ENCODE data around the gene KISS1R. TPM values are rescaled to one million over a fixed set of nuclear protein-coding genes. Genes with fewer than 3 reads are reported as not detected.

The KISS1R gene
- total RNA-seq, 4 donors from 2014 or later = 0.29 TPM; not detected in 3

GRCh38 chr19:884420-885211 lies 32.5 kb upstream of the KISS1R start:
- no peak overlapping the region for H3K27ac ChIP-seq
- H3K9me3 ChIP-seq = no peaks in the 10 kb centered on the region
- no peaks in the 10 kb centered on the region for H3K27me3 ChIP-seq
- H3K4me1 ChIP-seq = no peaks in the 10 kb centered on the region
- DNase-seq (ENCODE audit: low spot score in 2 of 2) = no peak
- H3K36me3 ChIP-seq = peaks cover 91% of the 10 kb centered on the region
- H3K4me3 ChIP-seq = no peak overlapping the region
- WGBS = 97% methylated on average over 27 of the region's 51 CpGs
- no peak for TF ChIP-seq EP300 (IDR thresholded peaks at IDR 0.05)
- no peak for TF ChIP-seq POLR2AphosphoS5 (IDR thresholded peaks at IDR 0.05)
- no peak for TF ChIP-seq CTCF (IDR thresholded peaks at IDR 0.05)
- no peak for TF ChIP-seq POLR2A (IDR thresholded peaks at IDR 0.05)

- H3K4me3 ChIP-seq = no peak overlapping the region
- peaks cover 90% of the 10 kb centered on the region for H3K36me3 ChIP-seq
- no peak for DNase-seq (ENCODE audit: low spot score in 2 of 2)
- TF ChIP-seq POLR2AphosphoS5 (IDR thresholded peaks at IDR 0.05) (no peak), CTCF (IDR thresholded peaks at IDR 0.05) (no peak), POLR2A (IDR thresholded peaks at IDR 0.05) (no peak), EP300 (IDR thresholded peaks at IDR 0.05) (no peak)
- no peaks in the 10 kb centered on the region for H3K4me1 ChIP-seq
- no peaks in the 10 kb centered on the region for H3K9me3 ChIP-seq
- H3K27me3 ChIP-seq = no peaks in the 10 kb centered on the region
- 89% methylated on average over 64 of the region's 64 CpGs for WGBS
- no peak overlapping the region for H3K27ac ChIP-seq
Measured at GRCh38 chr19:885536-886224, 31.5 kb upstream of the KISS1R start.

GRCh38 chr19:887072-887471 lies 30.1 kb upstream of the KISS1R start:
- Histone ChIP-seq H3K9me3 (no peaks in the 10 kb centered on the region), H3K27me3 (no peaks in the 10 kb centered on the region), H3K36me3 (peaks cover 76% of the 10 kb centered on the region), H3K27ac (no peak overlapping the region), H3K4me3 (no peak overlapping the region), H3K4me1 (peaks cover 11% of the 10 kb centered on the region)
- no peak for DNase-seq (ENCODE audit: low spot score in 2 of 2)
- TF ChIP-seq POLR2A (IDR thresholded peaks at IDR 0.05) = no peak
- TF ChIP-seq POLR2AphosphoS5 (IDR thresholded peaks at IDR 0.05) = no peak
- 86% methylated on average over 16 of the region's 16 CpGs for WGBS

- no peak for DNase-seq (ENCODE audit: low spot score in 2 of 2)
- Histone ChIP-seq H3K27me3 (no peaks in the 10 kb centered on the region), H3K27ac (no peak overlapping the region), H3K4me1 (peaks cover 16% of the 10 kb centered on the region), H3K36me3 (peaks cover 71% of the 10 kb centered on the region), H3K9me3 (no peaks in the 10 kb centered on the region), H3K4me3 (no peak overlapping the region)
- WGBS = 88% methylated on average over 10 of the region's 10 CpGs
- no peak for TF ChIP-seq EP300 (IDR thresholded peaks at IDR 0.05)
- TF ChIP-seq POLR2A (IDR thresholded peaks at IDR 0.05) = no peak
- no peak for TF ChIP-seq CTCF (IDR thresholded peaks at IDR 0.05)
- no peak for TF ChIP-seq POLR2AphosphoS5 (IDR thresholded peaks at IDR 0.05)
Measured at GRCh38 chr19:887599-887998, 29.5 kb upstream of the KISS1R start.

GRCh38 chr19:888581-889385 lies 28.4 kb upstream of the KISS1R start:
- Histone ChIP-seq H3K36me3 (peaks cover 60% of the 10 kb centered on the region), H3K27ac (no peak overlapping the region), H3K27me3 (no peaks in the 10 kb centered on the region), H3K4me3 (no peak overlapping the region), H3K4me1 (peaks cover 19% of the 10 kb centered on the region), H3K9me3 (no peaks in the 10 kb centered on the region)
- 87% methylated on average over 24 of the region's 30 CpGs for WGBS
- TF ChIP-seq EP300 (IDR thresholded peaks at IDR 0.05) (no peak), POLR2A (IDR thresholded peaks at IDR 0.05) (no peak), POLR2AphosphoS5 (IDR thresholded peaks at IDR 0.05) (no peak), CTCF (IDR thresholded peaks at IDR 0.05) (no peak)
- no peak for DNase-seq (ENCODE audit: low spot score in 2 of 2)

Measured in suprapubic skin (tissue), 4 donors.